Brain pericyte (primary cell): ENCODE measurements around the gene TOP1.

Experiments used
- DNase-seq: peaks from one replicate; pipeline ENCODE4 v3.0.0-alpha.2; 2012; ENCODE audit warnings: low read depth, low spot score

The TOP1 gene

GRCh38 chr20:41035207-41035606 is 6.6 kb downstream of the TOP1 start:
- no peak for DNase-seq

GRCh38 chr20:41037179-41037578 is 8.6 kb downstream of the TOP1 start:
- DNase-seq, result no peak

- no peak for DNase-seq
Observed at GRCh38 chr20:41038149-41038877, 9.7 kb downstream of the TOP1 start.

- DNase-seq, result no peak
Observed at GRCh38 chr20:41038878-41039404, 10.3 kb downstream of the TOP1 start.

GRCh38 chr20:41040855-41041254 is 12.2 kb downstream of the TOP1 start:
- DNase-seq, result no peak

GRCh38 chr20:41041693-41042092 is 13.1 kb downstream of the TOP1 start:
- DNase-seq, result no peak

- no peak for DNase-seq
Observed at GRCh38 chr20:41044409-41045062, 15.9 kb downstream of the TOP1 start.

GRCh38 chr20:41045671-41046070 is 17.0 kb downstream of the TOP1 start:
- DNase-seq, result no peak

GRCh38 chr20:41046716-41047115 is 18.1 kb downstream of the TOP1 start:
- no peak for DNase-seq

- DNase-seq, result no peak
Observed at GRCh38 chr20:41047279-41047974, 18.8 kb downstream of the TOP1 start.

- no peak for DNase-seq
Observed at GRCh38 chr20:41047975-41048305, 19.3 kb downstream of the TOP1 start.

GRCh38 chr20:41048461-41049301 is 20.1 kb downstream of the TOP1 start:
- DNase-seq, result no peak

- DNase-seq, result no peak
Observed at GRCh38 chr20:41049451-41049850, 20.8 kb downstream of the TOP1 start.

- no peak for DNase-seq
Observed at GRCh38 chr20:41050361-41051008, 21.9 kb downstream of the TOP1 start.

- no peak for DNase-seq
Observed at GRCh38 chr20:41051009-41051825, 22.6 kb downstream of the TOP1 start.

GRCh38 chr20:41052742-41053419 is 24.3 kb downstream of the TOP1 start:
- DNase-seq, result no peak

- no peak for DNase-seq
Observed at GRCh38 chr20:41054070-41054846, 25.6 kb downstream of the TOP1 start.

- DNase-seq, result no peak
Observed at GRCh38 chr20:41054847-41055230, 26.2 kb downstream of the TOP1 start.

GRCh38 chr20:41055679-41056078 is 27.1 kb downstream of the TOP1 start:
- no peak for DNase-seq
